GM18507 (cell line): Measurements from ENCODE around the gene TGFB2.

Source experiments
- DNase-seq: peaks from one replicate; pipeline ENCODE4 v3.0.0; 2011; ENCODE audit warnings: low read depth; ENCODE audit not compliant: insufficient read length; ENCODE audit errors: extremely low spot score
- FAIRE-seq: peaks from 2 replicates; lab custom pipeline; 2011; peaks lifted over from hg19 to GRCh38; lab: Jason Lieb, UNC

Gene TGFB2

DNA sequence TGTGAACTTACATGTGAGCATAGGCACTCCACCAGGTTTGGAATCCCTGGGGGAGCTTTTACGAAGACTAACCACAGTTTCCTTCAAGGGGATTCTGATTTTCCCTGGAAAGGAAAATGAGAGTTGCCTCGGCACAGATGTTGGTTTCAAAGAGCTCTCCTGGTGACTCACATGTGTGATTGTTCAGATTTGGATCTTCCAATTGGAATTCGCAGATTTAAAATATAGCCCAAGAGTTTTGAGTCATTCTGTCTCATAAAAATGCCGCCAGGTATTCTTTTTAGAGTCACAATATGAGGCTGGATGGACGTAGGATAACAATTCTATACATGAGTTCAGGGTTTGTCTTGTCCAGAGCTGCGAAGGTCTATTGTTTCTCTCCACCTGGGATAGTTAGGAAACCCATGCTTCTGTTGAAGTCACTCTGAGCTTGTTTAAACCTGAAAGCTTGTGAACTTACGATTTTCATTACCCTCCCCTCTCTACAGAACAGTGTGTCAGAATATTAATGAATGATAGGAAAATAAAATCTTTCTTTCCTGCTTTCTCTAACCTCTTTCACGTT lies 64.9 kb downstream of the TGFB2 start:
- FAIRE-seq (no peak), DNase-seq (no peak)

DNA sequence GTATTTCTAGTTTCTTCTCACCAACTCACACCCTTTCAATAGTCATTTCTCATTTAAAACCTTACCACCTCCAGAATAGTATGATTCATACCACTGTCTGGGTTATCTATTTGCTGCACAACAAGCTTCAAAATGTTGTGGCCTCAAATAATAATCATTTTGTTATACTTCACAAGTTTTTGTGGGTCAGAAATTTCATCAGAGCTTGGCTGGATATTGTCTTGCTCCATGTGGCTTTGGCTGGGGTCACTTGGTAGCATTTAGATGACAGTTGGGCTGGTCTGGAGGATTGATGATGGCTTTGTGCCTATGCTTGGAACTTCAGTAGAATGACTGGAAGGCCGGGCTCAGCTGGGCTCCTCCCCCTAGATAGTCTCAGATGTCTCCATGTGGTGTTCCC lies 66.0 kb downstream of the TGFB2 start:
- FAIRE-seq = no peak

DNA sequence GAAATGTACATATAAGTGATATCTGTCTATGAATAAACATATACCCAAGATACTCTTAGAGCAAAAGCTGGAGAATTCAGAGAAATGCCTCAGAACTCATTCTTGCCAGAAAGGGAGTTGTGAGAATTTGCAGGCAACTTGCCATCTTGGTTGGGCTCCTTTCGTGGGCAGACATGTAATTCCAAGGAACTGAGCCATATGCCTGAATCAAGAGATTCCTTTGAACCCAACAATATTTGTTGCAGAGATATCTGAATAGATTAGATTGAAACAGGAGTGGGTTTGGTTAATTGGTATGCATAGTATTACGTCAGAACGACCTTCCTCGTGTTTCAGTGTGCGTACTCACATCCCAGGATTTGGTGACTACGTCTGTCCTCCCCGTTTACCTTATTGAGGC lies 67.0 kb downstream of the TGFB2 start:
- DNase-seq (no peak), FAIRE-seq (no peak)

More for the DNA sequence above, 66.0 kb downstream of the TGFB2 start:
- DNase-seq = no peak

- FAIRE-seq = no peak
- no peak for DNase-seq
Observed at GRCh38 chr1:218413179-218413578, 68.0 kb downstream of the TGFB2 start.

DNA sequence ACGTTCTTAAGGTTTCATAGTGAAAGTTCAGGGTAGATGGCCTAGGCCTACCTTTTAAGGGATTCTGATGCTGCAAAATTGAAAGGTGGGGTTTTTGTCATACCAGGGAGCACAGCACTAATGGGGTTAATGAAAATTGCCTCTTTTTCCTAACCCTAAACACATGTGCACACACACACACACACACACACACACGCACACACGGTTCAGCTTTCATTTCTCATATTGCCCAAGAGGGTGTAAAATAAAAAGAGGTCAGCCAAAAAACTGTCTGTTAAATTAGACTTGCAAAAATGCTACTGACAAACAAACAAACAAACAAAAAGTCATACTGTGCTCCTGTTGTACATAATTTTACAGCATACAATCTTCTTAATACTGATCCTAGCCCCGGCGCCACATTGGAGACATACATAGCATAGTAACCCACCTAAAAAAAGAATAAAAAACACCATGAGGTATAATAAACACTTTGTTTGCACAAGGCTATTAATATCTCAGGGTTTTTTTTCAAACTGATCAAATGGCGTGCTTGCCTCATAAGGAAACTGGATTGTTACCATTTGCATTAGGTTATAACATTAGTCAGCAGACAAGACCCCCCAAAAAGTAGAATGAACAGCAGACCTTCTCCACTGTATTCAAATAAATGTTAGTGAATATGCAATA lies 69.1 kb downstream of the TGFB2 start:
- DNase-seq = no peak
- no peak for FAIRE-seq

DNA sequence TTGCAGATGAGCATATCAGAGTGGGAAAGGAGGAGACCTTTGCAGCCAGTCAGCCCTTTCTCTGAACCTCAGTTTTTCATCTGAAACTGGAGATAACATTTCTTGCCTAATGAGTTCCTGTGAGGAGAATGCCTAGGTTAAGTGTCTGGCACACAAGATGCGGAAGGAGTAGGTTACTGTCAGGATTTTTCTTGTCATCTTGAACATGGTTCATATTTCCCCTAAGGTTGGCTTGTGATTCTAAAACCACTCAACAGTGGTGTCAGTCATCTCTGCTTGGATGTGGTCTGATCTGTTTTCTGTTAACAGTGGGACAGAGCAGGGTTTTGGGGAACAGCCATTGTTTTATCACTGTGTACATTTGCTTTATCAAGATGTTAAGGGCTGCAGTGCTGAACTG lies 70.6 kb downstream of the TGFB2 start:
- FAIRE-seq (no peak), DNase-seq (no peak)

- no peak for DNase-seq
- no peak for FAIRE-seq
Observed at GRCh38 chr1:218421531-218421930, 76.4 kb downstream of the TGFB2 start.

GRCh38 chr1:218424502-218424901 lies 79.4 kb downstream of the TGFB2 start:
- no peak for DNase-seq
- no peak for FAIRE-seq

DNA sequence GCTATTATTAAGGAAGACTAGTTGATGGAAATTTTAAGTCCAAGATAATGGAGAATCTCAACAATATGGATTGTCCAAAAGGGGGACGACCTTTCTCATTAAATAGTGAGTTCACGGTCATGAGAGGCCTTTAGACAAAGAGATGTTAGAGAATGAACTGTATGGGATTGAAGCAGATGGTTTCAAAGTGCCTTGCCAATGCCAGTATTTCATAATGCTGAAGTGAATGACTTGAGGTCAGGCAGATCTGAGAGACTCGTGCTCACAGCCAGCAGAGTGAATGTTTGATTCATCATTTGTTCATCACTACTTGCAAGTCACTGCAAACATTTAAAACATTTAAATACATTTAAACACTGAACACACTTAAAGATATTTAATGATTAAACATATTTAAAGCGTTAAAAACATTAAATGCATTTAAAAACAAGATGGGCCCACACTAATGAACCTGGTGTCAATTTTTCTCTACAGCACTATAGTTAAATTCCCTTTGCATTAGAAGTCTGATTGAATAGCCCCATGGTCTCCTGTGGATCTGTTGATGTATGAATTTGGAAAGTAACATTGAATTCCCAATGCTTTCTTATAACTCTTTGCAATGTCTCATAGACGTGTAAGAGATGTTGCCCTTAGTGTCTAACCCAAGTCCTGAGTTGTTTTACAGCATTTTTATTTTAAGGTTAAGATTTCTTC lies 80.7 kb downstream of the TGFB2 start:
- no peak for DNase-seq
- FAIRE-seq = no peak

DNA sequence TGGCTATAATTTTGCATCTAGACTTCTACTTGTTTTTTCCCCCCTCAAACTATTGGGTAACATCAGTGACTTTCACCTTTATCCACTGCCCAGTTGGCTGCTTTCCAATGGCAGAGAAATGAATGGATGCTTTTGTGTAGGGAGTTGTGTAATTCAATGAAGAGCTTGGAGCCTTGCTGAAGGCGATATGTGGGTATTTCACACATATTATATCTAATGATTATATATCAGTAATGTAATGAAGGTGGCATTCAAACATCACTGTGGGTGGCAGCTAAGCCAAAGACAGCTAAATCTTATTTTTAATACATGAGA lies 81.2 kb downstream of the TGFB2 start:
- FAIRE-seq (no peak), DNase-seq (no peak)

DNA sequence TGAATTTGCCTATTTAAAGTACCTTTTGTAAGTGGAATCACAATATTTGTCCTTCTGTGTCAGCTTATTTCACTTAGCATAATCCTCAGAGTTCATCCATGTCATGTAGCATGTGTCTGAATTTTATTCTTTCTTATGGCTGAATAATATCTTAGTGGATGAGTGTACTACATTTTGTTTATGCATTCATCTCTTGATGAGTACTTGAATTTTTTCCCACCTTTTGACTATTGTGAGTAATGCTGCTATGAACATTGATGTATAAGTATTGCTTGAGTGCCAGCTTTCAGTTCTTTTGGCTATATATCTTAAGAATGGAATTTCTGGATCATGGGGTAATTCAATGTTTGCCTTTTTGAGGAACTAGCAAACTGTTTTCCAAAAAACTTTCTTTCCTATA lies 84.2 kb downstream of the TGFB2 start:
- FAIRE-seq = no peak
- DNase-seq = no peak

DNA sequence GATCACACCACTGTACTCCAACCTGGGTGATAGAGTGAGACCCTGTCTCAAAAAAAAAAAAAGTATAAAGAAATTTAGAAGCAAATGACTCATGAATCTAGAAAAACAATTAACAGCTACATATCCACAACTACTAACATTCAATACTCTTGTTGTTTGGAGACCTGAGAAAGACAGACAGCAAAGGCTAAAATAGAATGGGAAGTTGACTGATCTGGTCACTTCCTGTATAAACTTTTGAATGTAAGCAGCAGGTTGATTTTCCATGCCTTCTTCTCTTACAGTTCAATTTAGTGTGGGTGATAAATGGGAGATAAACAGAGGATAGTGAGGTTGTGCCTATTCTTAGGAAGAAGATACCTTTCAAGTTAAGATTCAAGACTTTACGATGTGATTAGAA lies 85.2 kb downstream of the TGFB2 start:
- FAIRE-seq = no peak
- no peak for DNase-seq

GRCh38 chr1:218430822-218431221 lies 85.7 kb downstream of the TGFB2 start:
- DNase-seq = no peak
- no peak for FAIRE-seq

- DNase-seq (no peak), FAIRE-seq (no peak)
Observed at GRCh38 chr1:218431476-218431875, 86.3 kb downstream of the TGFB2 start.

- FAIRE-seq = no peak
Observed at GRCh38 chr1:218433744-218434143, 88.6 kb downstream of the TGFB2 start.

GRCh38 chr1:218435528-218435927 lies 90.4 kb downstream of the TGFB2 start:
- DNase-seq (no peak), FAIRE-seq (no peak)

More at GRCh38 chr1:218433744-218434143, 88.6 kb downstream of the TGFB2 start:
- no peak for DNase-seq

GRCh38 chr1:218436346-218436745 lies 91.2 kb downstream of the TGFB2 start:
- DNase-seq = no peak
- FAIRE-seq = no peak

GRCh38 chr1:218436997-218437396 lies 91.9 kb downstream of the TGFB2 start:
- no peak for FAIRE-seq
- DNase-seq = no peak

DNA sequence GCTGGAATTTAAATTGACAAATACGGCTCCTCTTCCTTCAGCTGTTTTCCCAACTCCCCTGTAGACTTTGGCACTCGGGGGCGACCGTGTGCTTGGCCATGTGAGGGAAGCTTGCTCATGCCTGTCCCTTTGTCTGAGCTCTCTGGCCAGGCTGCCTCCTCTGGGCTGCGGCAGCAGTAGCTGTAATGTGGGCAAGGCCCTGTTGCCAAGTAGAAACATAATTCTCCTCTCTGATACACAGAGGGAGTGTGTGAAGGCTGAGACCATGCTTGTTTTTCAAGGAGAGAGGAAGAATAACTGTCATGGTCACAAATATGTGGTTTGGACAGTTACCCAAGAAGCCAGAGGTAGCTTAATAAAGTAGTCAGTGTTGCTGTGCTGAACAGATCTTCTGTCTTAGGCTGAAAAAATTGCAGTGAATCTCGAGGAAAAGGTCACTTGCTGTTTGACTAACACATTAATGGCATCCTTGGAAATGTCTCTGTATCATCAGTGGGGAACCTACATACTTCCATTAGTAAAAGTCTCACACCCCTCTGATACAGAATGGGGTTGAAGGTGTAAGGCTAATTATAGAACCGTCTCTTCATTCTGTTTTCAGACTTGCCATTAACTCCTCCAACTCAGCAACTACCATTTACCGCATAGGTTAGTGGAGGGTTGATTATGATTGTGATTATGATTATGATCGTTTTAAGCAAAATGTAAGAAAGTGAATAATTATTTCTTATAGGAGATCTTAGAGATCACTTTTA lies 94.6 kb downstream of the TGFB2 start:
- FAIRE-seq (no peak), DNase-seq (no peak)

DNA sequence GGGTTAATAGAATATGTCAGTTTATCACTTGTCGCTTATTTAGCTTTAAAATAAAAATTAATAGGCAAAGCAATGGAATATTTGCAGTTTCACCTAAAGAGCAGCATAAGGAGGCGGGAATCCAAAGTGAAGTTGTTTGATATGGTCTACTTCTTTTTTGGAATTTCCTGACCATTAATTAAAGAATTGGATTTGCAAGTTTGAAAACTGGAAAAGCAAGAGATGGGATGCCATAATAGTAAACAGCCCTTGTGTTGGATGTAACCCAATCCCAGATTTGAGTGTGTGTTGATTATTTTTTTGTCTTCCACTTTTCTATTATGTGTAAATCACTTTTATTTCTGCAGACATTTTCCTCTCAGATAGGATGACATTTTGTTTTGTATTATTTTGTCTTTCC lies 98.1 kb downstream of the TGFB2 start:
- DNase-seq (no peak), FAIRE-seq (no peak)

DNA sequence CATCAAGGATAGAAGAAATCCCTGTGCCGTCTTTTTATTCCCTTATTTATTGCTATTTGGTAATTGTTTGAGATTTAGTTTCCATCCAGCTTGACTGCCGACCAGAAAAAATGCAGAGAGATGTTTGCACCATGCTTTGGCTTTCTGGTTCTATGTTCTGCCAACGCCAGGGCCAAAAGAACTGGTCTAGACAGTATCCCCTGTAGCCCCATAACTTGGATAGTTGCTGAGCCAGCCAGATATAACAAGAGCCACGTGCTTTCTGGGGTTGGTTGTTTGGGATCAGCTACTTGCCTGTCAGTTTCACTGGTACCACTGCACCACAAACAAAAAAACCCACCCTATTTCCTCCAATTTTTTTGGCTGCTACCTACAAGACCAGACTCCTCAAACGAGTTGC lies 99.0 kb downstream of the TGFB2 start:
- DNase-seq = no peak
- no peak for FAIRE-seq
